GM12878 (cell line): ENCODE data around the gene C19orf47.

Experiments used
- BACH1 ChIP-seq: fragments of 450-650 bp; IDR thresholded peaks from 2 replicates; pipeline ENCODE4 v1.6.1; 2017; ENCODE audit warnings: mild to moderate bottlenecking, borderline replicate concordance
- BCL11A ChIP-seq: IDR thresholded peaks from 2 replicates; pipeline ENCODE4 v1.6.1; 2011; ENCODE audit warnings: low read depth, low read length
- CTCF ChIP-seq, 3 experiments: IDR thresholded peaks in 2 of 3; conservative IDR thresholded peaks in 1 of 3; 2 replicates each; pipeline ENCODE4 v1.5.1; 2011; ENCODE audit warnings: low read depth in 3 of 3, low read length in 3 of 3, mild to moderate bottlenecking in 3 of 3, control low read depth in 2 of 3, moderate library complexity in 2 of 3, inconsistent platforms in 1 of 3, mixed read lengths in 1 of 3; ENCODE audit not compliant: control insufficient read depth in 2 of 3, insufficient read depth in 1 of 3; ENCODE audit errors: extremely low read depth in 1 of 3
- HDAC2 ChIP-seq: fragments of 200-600 bp; sonication (generic); IDR thresholded peaks from 2 replicates; pipeline ENCODE4 v1.6.1; 2017
- POLR2A ChIP-seq: IDR thresholded peaks from 2 replicates; pipeline ENCODE4 v1.6.1; 2011; ENCODE audit warnings: low read depth, mild to moderate bottlenecking, low read length
- RFX5 ChIP-seq: IDR thresholded peaks from 2 replicates; pipeline ENCODE4 v1.6.1; 2011; ENCODE audit warnings: low read depth, low read length, improper control_type of control experiment

DNA sequence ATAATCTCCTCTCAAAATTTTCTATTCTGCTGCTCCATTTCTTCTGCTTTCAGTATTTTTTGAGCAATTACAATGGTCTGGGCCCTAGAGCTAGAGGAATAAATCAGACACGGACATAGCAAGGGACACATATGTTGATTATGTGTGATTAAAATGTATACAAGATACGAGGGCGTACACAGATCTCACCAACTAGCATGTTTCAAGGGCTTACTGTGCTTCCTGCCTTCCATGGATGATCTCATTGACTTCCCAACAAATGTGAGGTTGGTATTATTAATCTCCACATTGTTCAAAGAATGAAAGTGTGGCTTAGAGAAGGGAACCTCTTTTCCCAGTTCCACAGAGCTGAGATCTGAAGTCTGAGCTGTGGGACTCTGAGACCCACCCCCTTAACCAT lies 9.4 kb upstream of the C19orf47 start:
- no peak for TF ChIP-seq RFX5
- no peak for TF ChIP-seq POLR2A
- TF ChIP-seq HDAC2 = no peak
- no peak for TF ChIP-seq BCL11A
- TF ChIP-seq CTCF (IDR thresholded peaks at IDR 0.05 in 2 of 3, conservative IDR thresholded peaks at IDR 0.05 in 1 of 3; ENCODE audit: control insufficient read depth in 2 of 3, extremely low read depth in 1 of 3, insufficient read depth in 1 of 3, low read depth in 3 of 3, low read length in 3 of 3) = no peak
- no peak for TF ChIP-seq BACH1
